HepG2 (cell line): Measurements from ENCODE around the gene COX6B1. TPM values are rescaled to one million over a fixed set of nuclear protein-coding genes. Genes with fewer than 3 reads are reported as not detected.
A peak's percentile ranks its signal among the peaks of the same experiment; 100 is the strongest.

Experiments
- ATAD3A ChIP-seq: sonication (generic); formaldehyde crosslinking; IDR thresholded peaks from 2 replicates; pipeline ENCODE4 v1.4.0; 2020; ENCODE audit warnings: missing genetic modification reagents
- CEBPB ChIP-seq: IDR thresholded peaks from 2 replicates; pipeline ENCODE4 v1.6.1; 2011; ENCODE audit warnings: low read depth, low read length, improper control_type of control experiment, borderline replicate concordance
- CEBPG ChIP-seq: IDR thresholded peaks from 2 replicates; pipeline ENCODE4 v1.6.1; 2016
- HMG20A ChIP-seq: IDR thresholded peaks from 2 replicates; pipeline ENCODE4 v1.6.1; 2016; ENCODE audit warnings: borderline replicate concordance
- KDM3A ChIP-seq: IDR thresholded peaks from 2 replicates; pipeline ENCODE4 v1.6.1; 2018; ENCODE audit warnings: low read depth, missing compliant biosample characterization
- NFATC3 ChIP-seq: sonication (generic); formaldehyde crosslinking; IDR thresholded peaks from 2 replicates; pipeline ENCODE4 v1.5.1; 2020; ENCODE audit warnings: mild to moderate bottlenecking, missing genetic modification reagents
- RFXANK ChIP-seq: IDR thresholded peaks from 2 replicates; pipeline ENCODE4 v1.6.1; 2016
- RXRA ChIP-seq: sonication (generic); formaldehyde crosslinking; IDR thresholded peaks from 2 replicates; pipeline ENCODE4 v1.5.1; 2020; ENCODE audit warnings: missing genetic modification reagents
- SAP130 ChIP-seq: IDR thresholded peaks from 2 replicates; pipeline ENCODE4 v1.6.1; 2016; ENCODE audit warnings: low read depth
- SIN3A ChIP-seq: IDR thresholded peaks from 2 replicates; pipeline ENCODE4 v1.6.1; 2011; ENCODE audit warnings: low read depth, mild to moderate bottlenecking, control low read depth, low read length, borderline replicate concordance
- ZC3H4 ChIP-seq: sonication (generic); formaldehyde crosslinking; IDR thresholded peaks from 2 replicates; pipeline ENCODE4 v1.4.0; 2020; ENCODE audit warnings: missing genetic modification reagents, borderline replicate concordance
- ZNF362 ChIP-seq: sonication (generic); formaldehyde crosslinking; IDR thresholded peaks from 2 replicates; pipeline ENCODE4 v1.4.0; 2020; ENCODE audit warnings: missing genetic modification reagents, mild to moderate bottlenecking, borderline replicate concordance
- ZNF367 ChIP-seq: sonication (generic); formaldehyde crosslinking; IDR thresholded peaks from 2 replicates; pipeline ENCODE4 v1.4.0; 2020; ENCODE audit warnings: missing genetic modification reagents, borderline replicate concordance
- ZNF382 ChIP-seq: sonication (generic); formaldehyde crosslinking; IDR thresholded peaks from 2 replicates; pipeline ENCODE4 v1.5.0; 2020; ENCODE audit warnings: missing genetic modification reagents, mild to moderate bottlenecking, borderline replicate concordance
- ZNF589 ChIP-seq: sonication (generic); formaldehyde crosslinking; conservative IDR thresholded peaks from 2 replicates; pipeline ENCODE4 v1.8.0; 2022; ENCODE audit warnings: mild to moderate bottlenecking, moderate library complexity, missing genetic modification reagents
- ZNF703 ChIP-seq: sonication (generic); formaldehyde crosslinking; IDR thresholded peaks from 2 replicates; pipeline ENCODE4 v1.5.1; 2020; ENCODE audit warnings: missing genetic modification reagents, mild to moderate bottlenecking, moderate library complexity, borderline replicate concordance
- ZNF782 ChIP-seq: sonication (generic); formaldehyde crosslinking; IDR thresholded peaks from 2 replicates; pipeline ENCODE4 v1.4.0; 2020; ENCODE audit warnings: missing genetic modification reagents, mild to moderate bottlenecking, borderline replicate concordance
- ZNF784 ChIP-seq: sonication (generic); formaldehyde crosslinking; IDR thresholded peaks from 2 replicates; pipeline ENCODE4 v1.5.1; 2020; ENCODE audit warnings: missing genetic modification reagents, mild to moderate bottlenecking, borderline replicate concordance
- ZSCAN12 ChIP-seq: sonication (generic); formaldehyde crosslinking; IDR thresholded peaks from 2 replicates; pipeline ENCODE4 v1.9.0; 2021; ENCODE audit warnings: mild to moderate bottlenecking, missing genetic modification reagents
- polyA plus RNA-seq, 8 experiments: library from polyadenylated mRNA; depleted of rRNA in 3 of 8; stranded (reverse) in 7 of 8; unstranded in 1 of 8; fragments of >200 nt; fragmentation: Illumina TruSeq in 4 of 8; extraction: Trizol in 4 of 8; gene quantifications; 2 replicates each; pipeline versions ENCODE4 v1.2.1 to v1.2.3, GENCODE V29; 2011 to 2016; ENCODE audit warnings: low read depth in 4 of 8, missing spikeins in 1 of 8, mixed read lengths in 1 of 8; ENCODE audit not compliant: insufficient read depth in 1 of 8
- total RNA-seq, 5 experiments: library from RNA; depleted of rRNA; stranded (reverse); fragments of >200 nt; fragmentation: Illumina TruSeq; extraction: Trizol; gene quantifications; 2 replicates each; pipeline ENCODE4 v1.2.3, GENCODE V29; 2016; ENCODE audit warnings: low read depth in 1 of 5
- TF ChIP-seq, protein P1 (sequence below): sonication (generic); formaldehyde crosslinking; IDR thresholded peaks from 2 replicates; pipeline ENCODE4 v1.8.0; 2023; ENCODE audit warnings: mild to moderate bottlenecking, missing genetic modification reagents
- TF ChIP-seq, protein P2 (sequence below): fragments of 450-650 bp; IDR thresholded peaks from 2 replicates; pipeline ENCODE4 v1.6.1; 2016
- TF ChIP-seq, protein P3 (sequence below): sonication (generic); formaldehyde crosslinking; IDR thresholded peaks from 2 replicates; pipeline ENCODE4 v1.4.0; 2020; ENCODE audit warnings: missing genetic modification reagents, borderline replicate concordance

The COX6B1 gene
- total and polyA plus RNA-seq, 2 of the 13 experiments (the other 11 are each of a cell fraction or from before 2014, with no cell fraction given) = 481 to 487 TPM

GRCh38 chr19:35644987-35645679 is 3.0 kb upstream of the COX6B1 start (continued):
- TF ChIP-seq ZC3H4 (CRISPR knock-in tag) = no peak
- no peak for TF ChIP-seq HMG20A (CRISPR knock-in tag)
- TF ChIP-seq SIN3A = peak; percentile 65; the same call in 1 of the 2 replicates
- TF ChIP-seq SAP130 (CRISPR knock-in tag) = peak; percentile 9
- no peak for TF ChIP-seq RXRA
- TF ChIP-seq ZNF362 (CRISPR knock-in tag) = no peak
- no peak for TF ChIP-seq ZNF367 (CRISPR knock-in tag)
- TF ChIP-seq ZNF589 (CRISPR knock-in tag) = no peak
- TF ChIP-seq ZNF382 (CRISPR knock-in tag) = no peak
- TF ChIP-seq, protein P1, sequence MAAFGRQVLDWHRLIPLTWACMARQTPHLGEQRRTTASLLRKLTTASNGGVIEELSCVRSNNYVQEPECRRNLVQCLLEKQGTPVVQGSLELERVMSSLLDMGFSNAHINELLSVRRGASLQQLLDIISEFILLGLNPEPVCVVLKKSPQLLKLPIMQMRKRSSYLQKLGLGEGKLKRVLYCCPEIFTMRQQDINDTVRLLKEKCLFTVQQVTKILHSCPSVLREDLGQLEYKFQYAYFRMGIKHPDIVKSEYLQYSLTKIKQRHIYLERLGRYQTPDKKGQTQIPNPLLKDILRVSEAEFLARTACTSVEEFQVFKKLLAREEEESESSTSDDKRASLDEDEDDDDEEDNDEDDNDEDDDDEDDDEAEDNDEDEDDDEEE (CRISPR knock-in tag) = no peak
- no peak for TF ChIP-seq ZNF703 (CRISPR knock-in tag)
- TF ChIP-seq RFXANK = no peak
- no peak for TF ChIP-seq ZNF784 (CRISPR knock-in tag)
- no peak for TF ChIP-seq KDM3A (CRISPR knock-in tag)
- TF ChIP-seq, protein P2, sequence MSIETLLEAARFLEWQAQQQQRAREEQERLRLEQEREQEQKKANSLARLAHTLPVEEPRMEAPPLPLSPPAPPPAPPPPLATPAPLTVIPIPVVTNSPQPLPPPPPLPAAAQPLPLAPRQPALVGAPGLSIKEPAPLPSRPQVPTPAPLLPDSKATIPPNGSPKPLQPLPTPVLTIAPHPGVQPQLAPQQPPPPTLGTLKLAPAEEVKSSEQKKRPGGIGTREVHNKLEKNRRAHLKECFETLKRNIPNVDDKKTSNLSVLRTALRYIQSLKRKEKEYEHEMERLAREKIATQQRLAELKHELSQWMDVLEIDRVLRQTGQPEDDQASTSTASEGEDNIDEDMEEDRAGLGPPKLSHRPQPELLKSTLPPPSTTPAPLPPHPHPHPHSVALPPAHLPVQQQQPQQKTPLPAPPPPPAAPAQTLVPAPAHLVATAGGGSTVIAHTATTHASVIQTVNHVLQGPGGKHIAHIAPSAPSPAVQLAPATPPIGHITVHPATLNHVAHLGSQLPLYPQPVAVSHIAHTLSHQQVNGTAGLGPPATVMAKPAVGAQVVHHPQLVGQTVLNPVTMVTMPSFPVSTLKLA = no peak
- TF ChIP-seq NFATC3 (CRISPR knock-in tag) = no peak
- no peak for TF ChIP-seq ZNF782 (CRISPR knock-in tag)
- no peak for TF ChIP-seq ZSCAN12
- TF ChIP-seq, protein P3, sequence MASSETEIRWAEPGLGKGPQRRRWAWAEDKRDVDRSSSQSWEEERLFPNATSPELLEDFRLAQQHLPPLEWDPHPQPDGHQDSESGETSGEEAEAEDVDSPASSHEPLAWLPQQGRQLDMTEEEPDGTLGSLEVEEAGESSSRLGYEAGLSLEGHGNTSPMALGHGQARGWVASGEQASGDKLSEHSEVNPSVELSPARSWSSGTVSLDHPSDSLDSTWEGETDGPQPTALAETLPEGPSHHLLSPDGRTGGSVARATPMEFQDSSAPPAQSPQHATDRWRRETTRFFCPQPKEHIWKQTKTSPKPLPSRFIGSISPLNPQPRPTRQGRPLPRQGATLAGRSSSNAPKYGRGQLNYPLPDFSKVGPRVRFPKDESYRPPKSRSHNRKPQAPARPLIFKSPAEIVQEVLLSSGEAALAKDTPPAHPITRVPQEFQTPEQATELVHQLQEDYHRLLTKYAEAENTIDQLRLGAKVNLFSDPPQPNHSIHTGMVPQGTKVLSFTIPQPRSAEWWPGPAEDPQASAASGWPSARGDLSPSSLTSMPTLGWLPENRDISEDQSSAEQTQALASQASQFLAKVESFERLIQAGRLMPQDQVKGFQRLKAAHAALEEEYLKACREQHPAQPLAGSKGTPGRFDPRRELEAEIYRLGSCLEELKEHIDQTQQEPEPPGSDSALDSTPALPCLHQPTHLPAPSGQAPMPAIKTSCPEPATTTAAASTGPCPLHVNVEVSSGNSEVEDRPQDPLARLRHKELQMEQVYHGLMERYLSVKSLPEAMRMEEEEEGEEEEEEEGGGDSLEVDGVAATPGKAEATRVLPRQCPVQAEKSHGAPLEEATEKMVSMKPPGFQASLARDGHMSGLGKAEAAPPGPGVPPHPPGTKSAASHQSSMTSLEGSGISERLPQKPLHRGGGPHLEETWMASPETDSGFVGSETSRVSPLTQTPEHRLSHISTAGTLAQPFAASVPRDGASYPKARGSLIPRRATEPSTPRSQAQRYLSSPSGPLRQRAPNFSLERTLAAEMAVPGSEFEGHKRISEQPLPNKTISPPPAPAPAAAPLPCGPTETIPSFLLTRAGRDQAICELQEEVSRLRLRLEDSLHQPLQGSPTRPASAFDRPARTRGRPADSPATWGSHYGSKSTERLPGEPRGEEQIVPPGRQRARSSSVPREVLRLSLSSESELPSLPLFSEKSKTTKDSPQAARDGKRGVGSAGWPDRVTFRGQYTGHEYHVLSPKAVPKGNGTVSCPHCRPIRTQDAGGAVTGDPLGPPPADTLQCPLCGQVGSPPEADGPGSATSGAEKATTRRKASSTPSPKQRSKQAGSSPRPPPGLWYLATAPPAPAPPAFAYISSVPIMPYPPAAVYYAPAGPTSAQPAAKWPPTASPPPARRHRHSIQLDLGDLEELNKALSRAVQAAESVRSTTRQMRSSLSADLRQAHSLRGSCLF = no peak
- TF ChIP-seq CEBPB = no peak
- TF ChIP-seq ATAD3A (CRISPR knock-in tag) = no peak
- TF ChIP-seq CEBPG (CRISPR knock-in tag) = 0 out of 2 replicates have a peak, but pooled peaks have one; percentile 42
